ENCODE results near the gene COX10. TPM values are rescaled to one million over a fixed set of nuclear protein-coding genes. Genes with fewer than 3 reads are reported as not detected.

The COX10 gene
- total RNA-seq, 2 donors from 2014 or later = 20.8 to 46.1 TPM

- ATAC-seq = no peak
- TF ChIP-seq CTCF (IDR thresholded peaks at IDR 0.05) = no peak
- no peak for TF ChIP-seq POLR2A (IDR thresholded peaks at IDR 0.05)
- intact Hi-C loops (cut with DNase I) = no loop called here
These were observed 11.7 kb upstream of the COX10 start for GRCh38 chr17:14057591-14057990.

DNA sequence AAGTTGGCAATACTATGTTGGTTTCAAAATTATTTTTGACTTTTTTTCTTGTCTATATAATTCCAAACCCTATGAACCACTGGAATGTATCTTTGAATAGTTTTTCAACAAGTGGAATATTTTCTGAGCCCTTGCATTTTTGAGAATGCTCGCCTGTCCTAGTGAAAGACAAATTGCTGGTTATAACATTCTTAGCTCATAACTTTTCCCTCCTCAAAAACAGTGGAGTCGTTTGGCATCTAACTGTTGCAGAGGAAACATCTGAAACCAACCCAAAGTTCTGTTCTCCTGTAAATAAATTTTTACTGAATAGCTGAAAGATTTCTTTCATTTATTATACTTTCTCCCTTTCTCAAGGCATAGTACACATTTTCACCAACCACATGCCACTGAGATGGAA, 11.3 kb upstream of the COX10 start:
- no peak overlapping the region for H3K27ac ChIP-seq
- intact Hi-C loops (cut with DNase I) = no loop called here
- DNase-seq (no peak), ATAC-seq (no peak)
- 78 to 91% methylated on average over 2 of the region's 2 CpGs for WGBS, 2 donors
- TF ChIP-seq POLR2A (IDR thresholded peaks at IDR 0.05) (no peak), CTCF (IDR thresholded peaks at IDR 0.05) (no peak)
- H3K36me3 ChIP-seq (replicated peaks in 1 of 2; ENCODE audit: insufficient read depth in 1 of 2, low read depth in 2 of 2) = no peaks in the 10 kb centered on the region
- no peaks in the 10 kb centered on the region for H3K9me3 ChIP-seq
- H3K4me3 ChIP-seq = no peak overlapping the region
- H3K27me3 ChIP-seq = no peaks in the 10 kb centered on the region
- H3K4me1 ChIP-seq = no peaks in the 10 kb centered on the region

More at GRCh38 chr17:14057591-14057990, 11.7 kb upstream of the COX10 start:
- no peak for DNase-seq
- Histone ChIP-seq H3K27me3 (no peaks in the 10 kb centered on the region), H3K27ac (no peak overlapping the region), H3K4me1 (no peaks in the 10 kb centered on the region), H3K4me3 (no peak overlapping the region), H3K36me3 (replicated peaks in 1 of 2; ENCODE audit: insufficient read depth in 1 of 2, low read depth in 2 of 2) (no peaks in the 10 kb centered on the region), H3K9me3 (no peaks in the 10 kb centered on the region)

GRCh38 chr17:14060706-14061105, 8.6 kb upstream of the COX10 start:
- Histone ChIP-seq H3K9me3 (no peaks in the 10 kb centered on the region), H3K27ac (no peak overlapping the region), H3K27me3 (no peaks in the 10 kb centered on the region), H3K4me1 (no peaks in the 10 kb centered on the region), H3K36me3 (replicated peaks in 1 of 2; ENCODE audit: insufficient read depth in 1 of 2, low read depth in 2 of 2) (no peaks in the 10 kb centered on the region), H3K4me3 (no peak overlapping the region)
- intact Hi-C loops (cut with DNase I) = no loop called here
- 87 to 92% methylated on average over 1 of the region's 1 CpG for WGBS, 2 donors
- no peak for TF ChIP-seq CTCF (IDR thresholded peaks at IDR 0.05)
- TF ChIP-seq POLR2A (IDR thresholded peaks at IDR 0.05) = no peak
- ATAC-seq = no peak
- no peak for DNase-seq

GRCh38 chr17:14061666-14062560, 7.4 kb upstream of the COX10 start:
- H3K27ac ChIP-seq = no peak overlapping the region

More at GRCh38 chr17:14061666-14062560, 7.4 kb upstream of the COX10 start:
- WGBS, 2 donors = 83 to 85% methylated on average over 10 of the region's 10 CpGs
- TF ChIP-seq POLR2A (IDR thresholded peaks at IDR 0.05) (no peak), CTCF (IDR thresholded peaks at IDR 0.05) (no peak)
- no peaks in the 10 kb centered on the region for H3K4me1 ChIP-seq
- H3K9me3 ChIP-seq = no peaks in the 10 kb centered on the region
- intact Hi-C loops (cut with DNase I) = no loop called here
- H3K36me3 ChIP-seq (replicated peaks in 1 of 2; ENCODE audit: insufficient read depth in 1 of 2, low read depth in 2 of 2) = no peaks in the 10 kb centered on the region
- ATAC-seq = no peak
- H3K27me3 ChIP-seq = no peaks in the 10 kb centered on the region
- no peak for DNase-seq
- no peak overlapping the region for H3K4me3 ChIP-seq

All from body of pancreas (tissue), 4 donors.